MV-4-11 (cell line): ENCODE data around the gene NOM1.

Experiments used
- DNase-seq: peaks from one replicate; lab custom pipeline; 2025; lab: John Stamatoyannopoulos, UW

The NOM1 gene

DNA sequence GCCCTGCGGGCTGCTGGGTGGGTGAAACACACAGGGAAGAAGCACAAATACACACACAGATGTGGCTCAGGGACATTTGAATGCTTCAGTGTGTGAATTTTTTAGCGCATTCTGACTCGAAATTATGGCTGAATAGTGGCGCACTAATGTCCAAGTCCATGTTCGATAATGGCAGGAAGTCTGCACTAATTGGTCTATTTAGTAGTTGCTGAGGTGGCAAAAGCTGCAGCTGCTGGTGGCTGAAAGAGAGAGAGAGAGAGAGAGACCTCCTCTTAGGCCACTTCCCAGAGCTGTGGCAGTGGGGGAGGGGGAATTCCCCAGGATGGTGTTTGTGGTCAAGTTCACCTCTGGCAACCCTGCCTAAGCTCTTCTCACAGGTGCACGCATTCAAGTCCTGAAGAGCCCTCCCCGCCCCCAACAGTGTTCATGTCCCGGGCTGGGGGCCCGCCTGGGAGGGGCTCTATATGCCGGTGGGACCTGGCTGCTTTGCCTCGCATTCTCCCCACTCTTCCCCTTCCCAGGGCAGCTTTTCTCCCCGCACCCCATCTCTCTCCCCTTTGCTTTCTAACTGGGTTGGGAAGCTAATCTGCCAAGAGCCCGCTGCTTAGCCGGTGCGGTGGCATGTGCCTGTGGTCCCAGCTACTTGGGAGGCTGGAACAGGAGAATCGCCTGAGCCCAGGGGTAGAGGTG is 67.0 kb downstream of the NOM1 start:
- DNase-seq = no peak

- DNase-seq = no peak
Observed at GRCh38 chr7:157017149-157017548, 67.6 kb downstream of the NOM1 start.

GRCh38 chr7:157017603-157018327 is 68.3 kb downstream of the NOM1 start:
- DNase-seq = no peak

DNA sequence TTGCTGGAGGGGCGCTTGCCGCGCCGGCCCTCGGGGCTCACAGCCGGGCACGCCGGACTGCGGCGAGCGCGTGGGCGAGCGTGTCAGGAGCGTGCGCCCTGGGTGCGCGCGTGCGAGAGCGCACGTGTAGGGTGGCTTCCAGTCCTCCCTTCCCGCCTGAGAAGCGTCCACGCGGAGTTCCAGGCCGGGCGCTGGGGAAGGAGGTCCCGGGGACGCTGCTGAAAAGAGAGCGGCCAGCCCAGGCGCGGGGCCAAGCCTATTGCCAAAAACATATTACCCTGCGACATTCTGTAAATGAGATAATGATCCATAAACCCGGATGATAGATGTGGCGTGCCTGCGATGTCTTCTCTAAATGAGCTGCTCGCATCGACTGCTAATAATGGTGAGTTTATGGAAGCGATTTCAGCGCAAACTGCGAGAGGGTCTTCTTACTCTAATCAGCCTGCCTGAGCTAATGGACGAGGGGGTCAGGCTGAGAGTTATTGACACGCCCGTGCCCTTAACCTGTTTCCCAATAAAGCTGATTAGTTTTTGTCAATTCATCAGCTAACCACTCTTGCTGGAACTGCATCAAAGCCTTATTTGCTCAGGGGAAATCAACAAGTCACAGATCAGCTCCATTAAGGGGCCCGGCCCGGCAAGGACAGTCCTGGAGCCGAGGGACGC is 69.0 kb downstream of the NOM1 start:
- no peak for DNase-seq

GRCh38 chr7:157018997-157019608 is 69.6 kb downstream of the NOM1 start:
- no peak for DNase-seq

- DNase-seq = no peak
Observed at GRCh38 chr7:157019718-157020451, 70.4 kb downstream of the NOM1 start.

GRCh38 chr7:157020514-157021070 is 71.1 kb downstream of the NOM1 start:
- no peak for DNase-seq

GRCh38 chr7:157021071-157021870 is 71.8 kb downstream of the NOM1 start:
- no peak for DNase-seq

DNA sequence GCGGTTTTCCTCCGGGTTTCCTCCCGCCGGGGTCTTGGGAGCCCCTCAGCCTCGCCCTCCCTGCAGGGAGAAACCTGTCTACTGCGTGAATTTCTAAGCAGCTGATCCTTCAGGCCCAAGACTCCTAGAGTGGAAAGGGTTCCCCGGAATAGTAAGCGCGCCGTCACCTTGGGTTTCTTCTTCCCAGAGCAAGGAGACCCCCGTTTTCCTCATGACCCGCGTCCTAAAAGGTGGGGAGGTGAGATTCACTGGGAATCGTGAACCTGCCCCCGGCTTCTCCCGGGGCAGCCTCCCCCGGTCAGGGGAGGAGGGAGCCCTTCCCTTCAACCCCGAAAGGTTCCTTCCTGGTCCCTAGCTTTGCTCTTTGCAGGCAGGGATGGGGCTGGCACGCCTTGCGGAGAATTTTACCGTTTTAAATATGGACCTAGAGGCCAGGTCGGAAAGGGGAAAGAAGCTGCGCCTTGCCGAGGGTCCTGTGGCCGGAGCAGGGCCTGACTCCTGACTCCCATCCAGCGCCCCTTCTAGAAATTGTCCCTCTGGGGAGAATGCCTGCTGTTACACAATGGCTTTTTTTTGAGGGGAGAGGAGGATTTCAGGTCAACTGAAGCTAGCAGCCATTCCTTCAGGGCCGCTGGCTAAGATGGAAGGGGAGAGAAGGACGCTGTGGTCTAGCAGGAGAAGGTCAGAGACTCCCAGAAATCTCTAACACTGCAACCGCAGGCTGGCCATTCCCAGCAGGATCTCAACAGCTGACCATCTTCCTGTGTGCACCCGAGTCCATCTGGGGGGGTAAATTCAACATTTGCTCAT is 72.6 kb downstream of the NOM1 start:
- DNase-seq = no peak
